Small intestine (tissue), 7 donors: ENCODE results near the gene PRKCG. TPM values are rescaled to one million over a fixed set of nuclear protein-coding genes. Genes with fewer than 3 reads are reported as not detected.
"Not testable (repeated sequence)": the region's sequence is repeated elsewhere in the genome, so short reads cannot be mapped to it uniquely, and the experiment has no call there.

Experiments
- DNase-seq, 2 donors: peaks; one replicate each; pipeline versions ENCODE4 v3.0.0 to v3.0.0-alpha.2; 2013
- FAIRE-seq: peaks from 2 replicates; lab custom pipeline; 2012; peaks lifted over from hg19 to GRCh38; lab: Jason Lieb, UNC
- H3K27ac ChIP-seq, 3 donors: one replicate each; pipeline ENCODE4 v1.5.1; 2013; ENCODE audit warnings: low read length in 2 of 3, mild to moderate bottlenecking in 2 of 3, control low read depth in 1 of 3, inconsistent platforms in 1 of 3, low read depth in 1 of 3, moderate library complexity in 1 of 3
- H3K27me3 ChIP-seq, 3 donors: one replicate each; pipeline ENCODE4 v1.6.1; 2013; ENCODE audit warnings: low read length in 3 of 3, inconsistent platforms in 1 of 3; ENCODE audit not compliant: control insufficient read depth in 3 of 3, insufficient read depth in 3 of 3
- H3K36me3 ChIP-seq, 3 donors: one replicate each; pipeline ENCODE4 v1.6.1; 2013; ENCODE audit warnings: low read length in 3 of 3, inconsistent platforms in 1 of 3, low read depth in 1 of 3, mild to moderate bottlenecking in 1 of 3, moderate library complexity in 1 of 3; ENCODE audit not compliant: control insufficient read depth in 3 of 3, insufficient read depth in 2 of 3
- H3K4me1 ChIP-seq, 3 donors: one replicate each; pipeline ENCODE4 v1.6.1; 2013; ENCODE audit warnings: low read length in 2 of 3, inconsistent platforms in 1 of 3, low read depth in 1 of 3, mild to moderate bottlenecking in 1 of 3, moderate library complexity in 1 of 3; ENCODE audit not compliant: control insufficient read depth in 3 of 3, insufficient read depth in 2 of 3
- H3K4me3 ChIP-seq, 3 donors: one replicate each; pipeline ENCODE4 v1.5.1; 2013; ENCODE audit warnings: low read length in 3 of 3, control low read depth in 1 of 3, inconsistent platforms in 1 of 3, low read depth in 1 of 3, mild to moderate bottlenecking in 1 of 3, moderate library complexity in 1 of 3
- H3K9me3 ChIP-seq, 2 donors: one replicate each; pipeline ENCODE4 v1.6.1; 2013; ENCODE audit warnings: low read depth in 1 of 2, low read length in 1 of 2; ENCODE audit not compliant: control insufficient read depth in 2 of 2, insufficient read depth in 1 of 2
- WGBS, 3 donors: extraction: QIAGEN DNeasy Blood & Tissue Kit; methylation state at CpG; one replicate each; pipeline ENCODE4 v1.1.7; 2013; 5-methylcytosine and 5-hydroxymethylcytosine counted together
- polyA plus RNA-seq, 4 donors: library from polyadenylated mRNA; stranded (reverse) in 3 of 4; unstranded in 1 of 4; fragments of 200-250 nt in 3 of 4; fragments of 120-200 nt in 1 of 4; gene quantifications; one replicate each; pipeline versions ENCODE4 v1.2.1 to v1.2.3, GENCODE V29; 2013
- donor health status: healthy with polysubstance abuse.
- donor health status: control.
- donor health status: control.
- donor health status: Bipolar disorder and iron deficiency.
- donor health status: healthy.

The PRKCG gene
- polyA plus RNA-seq, 4 donors: 0.07 to 0.90 TPM; not detected in 2

DNA sequence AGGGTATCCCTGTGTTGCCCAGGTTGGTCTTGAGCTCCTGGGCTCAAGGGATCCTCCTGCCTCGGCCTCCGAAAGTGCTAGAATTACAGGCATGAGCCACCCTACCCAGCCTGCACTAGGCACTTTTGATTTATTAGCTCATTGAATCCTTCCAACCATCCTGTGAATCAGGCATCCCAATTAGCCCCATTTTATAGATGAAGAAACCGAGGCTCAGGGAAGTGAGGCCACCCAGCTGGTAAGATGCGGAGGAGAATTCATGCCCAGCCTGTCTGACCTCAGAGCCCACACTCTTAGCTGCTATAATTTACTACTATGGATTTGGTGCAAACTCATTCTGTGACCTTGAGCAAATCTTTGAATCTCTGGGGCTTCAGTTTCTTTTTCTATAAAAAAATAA is 62.9 kb downstream of the PRKCG start:
- Histone ChIP-seq H3K4me3 (no peak overlapping the region), H3K36me3 (no peaks in the 10 kb centered on the region), H3K9me3 (no peaks in the 10 kb centered on the region), H3K27ac (no peak overlapping the region), H3K27me3 (peaks cover 0 to 31% (median 24%) of the 10 kb centered on the region in 3 donors), H3K4me1 (no peaks in the 10 kb centered on the region)
- no peak for FAIRE-seq
- no peak for DNase-seq
- 86 to 93% (median 88%) methylated on average over 4 of the region's 4 CpGs for WGBS, 3 donors

DNA sequence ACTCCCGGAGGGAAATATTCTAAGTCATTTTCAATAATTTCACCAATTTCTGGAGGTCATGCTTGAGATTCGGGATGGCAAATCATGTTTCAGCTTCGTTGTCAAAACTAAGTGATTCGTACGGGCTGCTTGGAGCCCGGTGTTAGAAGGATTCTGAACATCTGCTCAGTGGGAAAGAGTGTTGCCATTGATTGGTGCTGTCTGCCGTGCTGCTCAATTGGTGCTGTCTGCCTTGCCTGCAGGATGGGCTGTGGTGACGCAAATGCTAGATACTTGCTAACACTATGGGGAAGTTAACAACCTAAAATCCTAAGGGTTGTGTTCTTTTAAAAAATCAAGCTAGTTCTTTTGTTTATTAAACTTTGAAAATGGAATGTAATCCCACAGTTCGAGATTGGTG is 63.4 kb downstream of the PRKCG start:
- Histone ChIP-seq H3K27me3 (peaks cover 0 to 29% (median 21%) of the 10 kb centered on the region in 3 donors), H3K36me3 (no peaks in the 10 kb centered on the region), H3K4me3 (no peak overlapping the region), H3K4me1 (no peaks in the 10 kb centered on the region), H3K27ac (no peak overlapping the region), H3K9me3 (no peaks in the 10 kb centered on the region)
- 42 to 51% (median 46%) methylated on average over 9 of the region's 9 CpGs for WGBS, 3 donors
- FAIRE-seq: no peak
- DNase-seq: no peak

DNA sequence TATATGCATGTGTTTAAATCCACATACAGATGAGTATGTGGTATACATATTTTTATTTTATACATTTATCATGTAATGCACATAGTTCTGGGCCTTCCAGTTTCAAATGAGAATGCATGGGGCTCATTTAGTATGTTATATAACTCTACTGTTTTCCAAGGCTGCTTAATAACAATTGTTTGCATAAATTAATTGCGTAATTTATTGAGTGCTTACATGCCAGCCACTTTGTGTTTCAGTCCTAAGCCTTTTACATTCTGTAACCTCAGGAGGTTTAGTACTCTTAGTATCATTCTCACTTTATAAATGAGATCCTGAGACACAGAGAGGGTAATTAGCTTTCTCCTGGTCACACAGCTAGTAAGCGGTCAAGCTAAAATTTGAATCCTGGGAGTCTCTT is 64.0 kb downstream of the PRKCG start:
- DNase-seq: no peak
- Histone ChIP-seq H3K36me3 (no peaks in the 10 kb centered on the region), H3K4me1 (no peaks in the 10 kb centered on the region), H3K27ac (no peak overlapping the region), H3K27me3 (peaks cover 0 to 29% (median 19%) of the 10 kb centered on the region in 3 donors), H3K4me3 (no peak overlapping the region), H3K9me3 (no peaks in the 10 kb centered on the region)
- WGBS, 3 donors: 86 to 98% (median 94%) methylated on average over 2 of the region's 2 CpGs
- FAIRE-seq: no peak

DNA sequence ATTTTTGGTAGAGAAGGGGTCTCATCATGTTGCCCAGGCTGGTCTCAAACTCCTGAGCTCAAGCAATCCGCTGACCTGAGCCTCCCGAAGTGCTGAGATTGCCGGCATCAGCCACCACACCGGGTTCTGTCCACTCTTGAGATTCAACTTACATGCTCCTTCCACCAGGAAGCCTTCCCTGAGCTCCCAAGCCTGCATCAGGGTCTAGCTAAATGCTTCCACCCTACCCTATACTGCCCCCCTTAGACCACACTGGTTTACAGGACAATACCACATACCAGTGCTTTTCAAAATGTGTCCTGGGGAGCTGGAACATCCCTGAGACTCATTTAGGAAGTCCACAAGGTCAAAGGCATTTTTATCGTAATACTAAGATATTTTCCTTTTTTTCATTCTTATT is 65.6 kb downstream of the PRKCG start:
- Histone ChIP-seq H3K9me3 (no peaks in the 10 kb centered on the region), H3K27me3 (peaks cover 0 to 17% (median 8%) of the 10 kb centered on the region in 3 donors), H3K36me3 (no peaks in the 10 kb centered on the region), H3K4me1 (no peaks in the 10 kb centered on the region), H3K27ac (no peak overlapping the region), H3K4me3 (no peak overlapping the region)
- WGBS, 3 donors: 65 to 84% (median 71%) methylated on average over 5 of the region's 5 CpGs
- DNase-seq: no peak
- no peak for FAIRE-seq

DNA sequence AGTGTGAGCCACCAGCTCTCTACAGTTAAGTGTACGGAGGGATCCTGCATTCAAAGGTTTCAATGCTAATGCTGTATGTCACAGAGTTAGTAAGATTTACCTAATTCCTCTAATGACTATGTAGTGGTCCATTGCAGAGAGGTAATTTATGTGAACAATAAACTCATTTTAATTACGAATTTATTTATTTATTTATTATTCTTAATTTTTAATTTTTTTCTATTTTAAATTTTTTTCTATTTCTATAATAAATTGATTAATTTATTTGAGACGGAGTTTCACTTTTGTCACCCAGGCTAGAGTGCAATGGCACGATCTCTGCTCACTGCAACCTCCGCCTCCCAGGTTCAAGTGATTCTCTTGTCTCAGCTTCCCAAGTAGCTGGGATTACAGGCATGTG is 66.6 kb downstream of the PRKCG start:
- WGBS, 3 donors: 77 to 89% (median 78%) methylated on average over 5 of the region's 5 CpGs
- not testable (repeated sequence) for H3K9me3 ChIP-seq, H3K4me1 ChIP-seq, H3K4me3 ChIP-seq, FAIRE-seq, H3K27ac ChIP-seq, H3K36me3 ChIP-seq, DNase-seq
- H3K27me3 ChIP-seq: peaks cover 0 to 11% (median 2%) of the 10 kb centered on the region in 3 donors

DNA sequence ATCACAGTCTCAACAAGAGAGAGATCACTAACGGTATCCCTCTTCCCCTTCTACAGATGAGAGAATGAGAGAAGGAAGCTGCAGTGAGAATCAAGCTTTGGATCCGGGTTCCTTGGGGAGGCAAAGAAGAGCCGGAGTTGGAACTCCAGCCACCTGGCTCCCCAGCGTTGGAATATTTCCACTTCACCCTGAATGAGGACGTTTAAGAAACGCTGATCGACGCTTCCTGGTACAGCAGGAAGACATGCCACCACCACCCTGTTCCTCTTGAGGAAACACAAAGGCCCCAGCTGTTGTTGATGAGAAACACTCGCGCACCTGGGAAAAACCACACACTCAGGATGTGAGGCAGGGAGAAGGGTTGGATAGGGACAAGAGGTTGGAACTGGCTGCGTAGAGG is 69.4 kb downstream of the PRKCG start:
- no peak for FAIRE-seq
- Histone ChIP-seq H3K36me3 (no peaks in the 10 kb centered on the region), H3K9me3 (no peaks in the 10 kb centered on the region), H3K4me3 (no peak overlapping the region), H3K27me3 (peaks cover 0 to 3% (median 2%) of the 10 kb centered on the region in 3 donors), H3K27ac (no peak overlapping the region), H3K4me1 (no peaks in the 10 kb centered on the region)
- DNase-seq: no peak
- 40 to 59% (median 46%) methylated on average over 11 of the region's 11 CpGs for WGBS, 3 donors

DNA sequence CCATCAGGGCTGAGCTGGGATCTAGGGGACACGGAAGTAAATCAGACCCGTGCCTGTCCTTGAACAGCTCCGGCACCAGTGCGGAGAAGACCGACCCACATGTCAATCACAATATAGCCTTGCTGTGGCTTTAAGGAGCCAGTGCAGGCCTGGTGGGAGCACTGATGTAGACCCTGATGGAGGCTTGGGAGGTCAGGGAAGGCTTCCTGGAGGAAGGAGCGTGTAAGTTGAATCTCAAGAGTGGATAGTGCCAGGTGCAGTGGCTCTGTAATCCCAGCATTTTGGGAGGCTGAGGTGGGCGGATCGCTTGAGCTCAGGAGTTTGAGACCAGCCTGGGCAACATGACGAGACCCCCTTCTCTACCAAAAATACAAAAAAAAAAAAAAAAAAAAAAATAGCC is 70.0 kb downstream of the PRKCG start:
- peaks cover 0 to 4% (median 3%) of the 10 kb centered on the region in 3 donors for H3K27me3 ChIP-seq
- no peak overlapping the region for H3K27ac ChIP-seq
- DNase-seq: no peak
- WGBS, 3 donors: 78 to 84% (median 83%) methylated on average over 9 of the region's 9 CpGs
- no peaks in the 10 kb centered on the region for H3K4me1 ChIP-seq
- H3K9me3 ChIP-seq: no peaks in the 10 kb centered on the region
- no peaks in the 10 kb centered on the region for H3K36me3 ChIP-seq
- H3K4me3 ChIP-seq: no peak overlapping the region
- FAIRE-seq: no peak

DNA sequence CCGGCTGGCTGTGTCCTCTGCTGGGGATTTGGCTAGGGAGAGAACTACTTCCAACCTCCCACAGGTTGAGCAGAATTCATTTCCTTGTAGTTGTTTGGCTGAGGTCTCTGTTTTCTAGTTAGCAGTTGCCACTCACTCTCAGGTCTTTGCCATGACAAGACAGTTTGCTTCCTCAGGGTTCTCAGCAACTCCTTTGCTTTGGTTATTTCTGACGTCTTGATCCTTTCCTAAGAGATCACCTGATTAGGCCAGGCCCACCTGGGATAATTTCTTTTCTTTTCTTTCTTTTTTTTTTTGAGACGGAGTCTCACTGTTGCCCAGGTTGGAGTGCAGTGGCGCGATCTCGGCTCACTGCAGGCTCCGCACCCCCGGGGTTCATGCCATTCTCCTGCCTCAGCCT is 71.4 kb downstream of the PRKCG start:
- Histone ChIP-seq H3K4me3 (no peak overlapping the region), H3K9me3 (no peaks in the 10 kb centered on the region), H3K36me3 (no peaks in the 10 kb centered on the region), H3K27me3 (peaks cover 0 to 15% (median 9%) of the 10 kb centered on the region in 3 donors), H3K4me1 (no peaks in the 10 kb centered on the region), H3K27ac (no peak overlapping the region)
- DNase-seq (no peak), FAIRE-seq (no peak)
- 92 to 93% (median 92%) methylated on average over 8 of the region's 8 CpGs for WGBS, 3 donors
